HG03139 (cell line): ENCODE measurements around the gene SLC25A18.
"Not testable (repeated sequence)": the region's sequence is repeated elsewhere in the genome, so short reads cannot be mapped to it uniquely, and the experiment has no call there.

ENCODE experiments used
- ATAC-seq: cut with Tn5 transposase; IDR thresholded peaks from one replicate; pipeline ENCODE4 v1.9.1; 2021; ENCODE audit not compliant: unreplicated experiment

Gene SLC25A18, protein sequence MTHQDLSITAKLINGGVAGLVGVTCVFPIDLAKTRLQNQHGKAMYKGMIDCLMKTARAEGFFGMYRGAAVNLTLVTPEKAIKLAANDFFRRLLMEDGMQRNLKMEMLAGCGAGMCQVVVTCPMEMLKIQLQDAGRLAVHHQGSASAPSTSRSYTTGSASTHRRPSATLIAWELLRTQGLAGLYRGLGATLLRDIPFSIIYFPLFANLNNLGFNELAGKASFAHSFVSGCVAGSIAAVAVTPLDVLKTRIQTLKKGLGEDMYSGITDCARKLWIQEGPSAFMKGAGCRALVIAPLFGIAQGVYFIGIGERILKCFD

DNA sequence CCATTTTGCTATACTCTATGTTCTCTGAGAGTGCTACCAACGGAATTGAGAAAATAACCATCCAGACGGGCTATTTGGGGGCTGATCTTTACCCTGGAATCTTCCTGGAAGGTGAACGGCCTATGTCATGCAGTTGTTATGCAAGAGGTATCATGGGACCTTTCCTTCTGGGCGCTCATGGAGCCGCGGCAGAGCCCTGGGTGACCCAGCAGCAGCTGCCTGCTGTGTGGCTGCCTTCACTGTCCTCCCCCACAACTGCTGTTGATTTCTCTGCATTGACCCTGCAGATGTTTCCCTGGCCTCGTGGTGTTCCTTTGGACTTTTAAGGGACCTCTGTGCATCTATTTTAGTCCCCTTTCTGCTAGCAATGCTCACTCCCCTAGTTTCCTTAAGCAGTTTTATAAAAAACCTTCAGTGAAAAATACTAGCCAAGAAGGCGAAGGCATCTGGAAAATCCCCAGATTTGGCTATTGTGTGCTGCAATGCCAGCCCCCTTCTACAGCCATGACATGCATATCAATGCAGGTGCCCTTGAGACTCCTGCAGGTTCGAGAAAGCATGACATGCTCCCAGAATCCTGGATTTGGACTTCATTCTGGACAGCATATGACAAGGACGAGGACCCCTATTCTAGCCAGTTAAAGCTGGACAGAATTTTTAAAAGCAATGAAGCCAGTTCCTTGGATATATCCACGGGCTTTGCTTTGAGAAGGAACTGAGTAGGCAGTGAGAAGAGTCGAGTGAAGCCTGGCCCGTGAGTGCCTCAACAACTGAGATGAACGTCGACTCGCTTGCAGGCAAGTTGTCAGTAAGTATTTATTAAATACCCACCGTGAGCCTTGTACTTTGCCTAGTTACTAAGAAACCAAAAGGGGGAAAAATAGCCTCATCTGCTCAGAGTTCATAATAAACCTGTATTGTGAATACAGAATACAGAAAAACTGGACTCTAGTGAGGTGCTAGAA lies at the start of gene SLC25A18:
TSS of gene SLC25A18 (plus strand) at position 593 of the 965 bp plus-strand sequence. CDS start 16,447 bp downstream, outside the sequence.
- no peak for ATAC-seq

DNA sequence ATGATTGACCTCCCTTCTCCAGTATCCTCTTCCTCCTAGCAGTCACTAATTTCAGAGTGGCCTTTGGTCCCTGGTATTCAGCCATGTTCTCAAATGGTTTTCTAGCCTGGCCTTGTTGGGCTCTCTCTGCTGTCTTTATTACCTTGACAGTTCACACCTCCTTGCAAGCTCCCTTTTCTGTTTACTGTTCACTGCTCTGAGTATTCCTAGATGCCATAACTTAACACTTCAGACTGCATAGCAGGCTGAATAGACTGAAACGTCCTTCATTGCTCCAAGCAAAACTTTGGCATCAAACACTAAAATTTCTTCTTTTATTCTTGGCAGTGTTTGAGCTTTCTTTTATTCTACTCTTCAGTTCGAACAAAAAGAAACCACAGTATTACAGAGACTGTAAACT lies 49.7 kb upstream of the SLC25A18 start:
- ATAC-seq = no peak

GRCh38 chr22:17514084-17514483 lies 49.2 kb upstream of the SLC25A18 start:
- no peak for ATAC-seq

DNA sequence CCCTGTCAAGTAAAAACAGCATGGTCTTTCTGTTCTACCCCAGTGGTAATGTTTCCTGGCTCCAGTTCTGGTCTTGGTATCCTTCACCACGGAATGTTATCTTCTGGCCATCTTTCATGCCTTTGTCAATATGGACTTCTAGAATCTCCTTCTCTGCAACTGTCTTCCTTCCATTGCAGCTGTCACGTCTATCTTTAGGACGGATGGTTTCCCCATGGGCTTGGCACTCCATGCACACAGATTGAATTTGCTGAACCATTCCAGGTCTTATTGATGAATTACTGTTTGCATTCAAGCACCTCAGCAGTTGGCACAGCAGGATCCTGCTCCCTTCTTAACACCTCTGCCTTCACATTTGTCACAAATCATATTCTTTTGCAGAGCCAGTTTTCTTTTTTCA lies 44.9 kb upstream of the SLC25A18 start:
- ATAC-seq = no peak

DNA sequence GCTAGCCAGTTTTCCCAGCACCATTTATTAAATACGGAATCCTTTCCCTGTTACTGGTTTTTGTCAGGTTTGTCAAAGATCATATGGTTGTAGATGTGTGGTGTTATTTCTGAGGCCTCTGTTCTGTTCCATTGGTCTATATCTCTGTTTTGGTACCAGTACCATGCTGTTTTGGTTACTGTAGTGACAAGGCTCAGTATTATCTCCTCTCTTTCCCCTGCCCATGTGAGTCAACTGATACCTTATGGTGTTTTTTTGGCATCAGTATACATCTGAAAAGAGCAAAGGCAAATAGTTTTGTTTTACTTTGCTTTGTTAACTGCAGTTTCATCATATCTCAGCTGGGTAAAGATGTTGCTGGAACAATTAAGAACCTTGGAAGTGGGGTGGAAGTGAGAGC lies 41.3 kb upstream of the SLC25A18 start:
- ATAC-seq = not testable (repeated sequence)

- no peak for ATAC-seq
These were observed 39.4 kb upstream of the SLC25A18 start for GRCh38 chr22:17523925-17524324.

GRCh38 chr22:17536269-17536668 lies 27.0 kb upstream of the SLC25A18 start:
- ATAC-seq = no peak

- no peak for ATAC-seq
These were observed 26.1 kb upstream of the SLC25A18 start for GRCh38 chr22:17537155-17537554.

DNA sequence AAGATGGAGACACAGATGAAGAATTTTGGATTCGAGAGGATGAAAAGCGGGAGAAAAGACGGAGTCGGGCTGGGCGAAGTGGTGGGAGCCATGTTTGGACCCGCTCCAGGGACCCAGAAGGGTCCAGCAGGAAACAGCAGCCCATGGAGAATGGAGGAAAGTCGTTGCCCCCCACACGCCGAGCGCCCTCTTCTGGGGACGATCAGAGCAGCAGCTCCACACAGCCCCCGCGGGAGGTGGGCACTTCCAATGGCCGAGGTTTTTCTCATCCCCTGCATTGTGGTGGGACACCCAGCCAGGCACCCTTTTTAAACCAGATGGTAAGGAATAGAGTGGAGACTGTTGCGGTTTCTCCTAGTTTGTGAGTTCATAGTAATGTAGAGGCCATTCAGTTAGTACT lies 22.8 kb upstream of the SLC25A18 start:
- ATAC-seq = no peak

DNA sequence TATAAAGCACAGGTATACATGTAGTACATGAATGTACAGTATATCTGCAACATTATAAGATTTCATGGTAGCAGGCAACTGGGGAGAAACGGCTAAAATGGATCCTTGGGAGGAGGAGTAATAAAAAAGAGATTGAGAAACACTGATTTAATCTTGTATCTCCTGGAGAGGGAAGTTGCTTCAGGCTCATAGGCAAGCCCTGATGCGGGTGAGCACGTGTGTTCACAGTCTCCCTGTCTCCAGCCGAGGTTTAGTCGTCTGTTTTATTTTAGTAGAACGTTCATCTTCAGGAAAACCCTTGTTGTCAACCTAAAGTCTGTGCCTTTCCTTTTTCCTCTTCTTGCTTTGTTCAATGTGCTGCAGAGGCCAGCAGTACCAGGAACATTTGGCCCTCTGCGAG lies 21.8 kb upstream of the SLC25A18 start:
- no peak for ATAC-seq

DNA sequence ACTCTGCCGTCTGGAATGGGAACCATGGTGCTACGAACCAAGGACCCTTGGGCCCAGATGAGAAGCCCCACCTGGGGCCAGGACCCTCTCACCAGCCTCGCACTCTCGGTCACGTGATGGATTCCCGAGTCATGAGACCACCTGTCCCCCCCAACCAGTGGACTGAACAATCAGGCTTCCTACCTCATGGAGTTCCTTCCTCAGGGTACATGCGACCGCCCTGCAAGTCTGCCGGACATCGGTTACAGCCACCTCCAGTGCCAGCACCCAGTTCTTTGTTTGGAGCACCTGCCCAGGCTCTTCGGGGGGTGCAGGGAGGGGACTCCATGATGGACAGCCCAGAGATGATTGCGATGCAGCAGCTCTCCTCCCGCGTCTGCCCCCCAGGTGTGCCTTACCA lies 20.8 kb upstream of the SLC25A18 start:
- no peak for ATAC-seq

DNA sequence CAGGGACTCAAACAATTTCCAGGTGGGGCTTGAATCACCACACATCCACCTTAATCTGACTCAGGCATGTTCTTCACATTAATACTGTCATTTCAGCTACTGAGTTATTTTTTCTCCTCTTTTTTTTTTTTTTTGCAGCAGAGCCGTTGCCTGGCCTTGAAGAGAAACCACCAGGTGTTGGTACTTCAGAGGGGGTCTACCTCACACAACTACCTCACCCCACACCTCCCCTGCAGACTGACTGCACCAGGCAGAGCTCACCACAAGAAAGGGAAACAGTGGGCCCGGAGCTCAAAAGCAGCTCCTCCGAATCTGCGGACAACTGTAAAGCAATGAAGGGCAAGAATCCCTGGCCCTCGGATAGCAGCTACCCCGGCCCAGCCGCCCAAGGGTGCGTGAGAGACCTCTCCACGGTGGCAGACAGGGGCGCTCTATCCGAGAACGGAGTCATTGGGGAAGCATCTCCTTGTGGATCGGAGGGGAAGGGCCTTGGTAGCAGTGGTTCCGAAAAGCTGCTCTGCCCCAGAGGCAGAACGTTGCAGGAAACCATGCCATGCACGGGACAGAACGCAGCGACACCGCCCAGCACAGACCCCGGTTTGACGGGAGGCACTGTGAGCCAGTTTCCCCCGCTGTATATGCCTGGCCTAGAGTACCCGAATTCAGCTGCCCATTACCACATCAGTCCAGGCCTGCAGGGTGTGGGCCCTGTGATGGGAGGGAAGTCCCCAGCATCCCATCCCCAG lies 15.1 kb upstream of the SLC25A18 start:
- no peak for ATAC-seq

DNA sequence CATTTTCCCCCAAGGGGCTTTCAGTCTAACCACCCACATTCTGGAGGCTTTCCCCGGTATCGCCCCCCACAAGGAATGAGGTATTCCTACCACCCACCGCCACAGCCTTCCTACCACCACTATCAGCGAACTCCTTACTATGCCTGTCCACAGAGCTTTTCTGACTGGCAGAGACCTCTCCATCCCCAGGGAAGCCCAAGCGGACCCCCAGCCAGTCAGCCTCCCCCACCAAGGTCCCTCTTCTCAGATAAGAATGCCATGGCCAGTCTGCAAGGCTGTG lies 14.6 kb upstream of the SLC25A18 start:
- no peak for ATAC-seq

- no peak for ATAC-seq
These were observed 14.1 kb upstream of the SLC25A18 start for GRCh38 chr22:17549183-17549582.

DNA sequence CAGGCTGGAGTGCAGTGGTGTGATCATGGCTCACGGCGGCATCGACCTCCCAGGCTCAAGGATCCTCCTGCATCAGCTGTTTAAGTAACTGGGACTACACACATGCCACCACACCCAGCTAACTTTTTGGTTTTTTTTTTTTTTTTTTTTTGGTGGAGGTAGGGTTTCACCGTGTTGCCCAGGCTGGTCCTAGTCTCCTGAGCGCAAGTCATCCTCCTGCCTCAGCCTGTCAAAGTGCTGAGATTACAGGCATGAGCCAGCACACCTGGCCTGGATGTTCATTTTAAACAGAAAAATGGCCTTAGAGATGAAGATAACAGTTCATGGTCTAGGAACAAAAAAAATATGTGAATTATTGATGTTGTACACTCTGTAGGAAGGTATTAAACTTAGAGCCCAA lies 13.6 kb upstream of the SLC25A18 start:
- ATAC-seq = no peak

DNA sequence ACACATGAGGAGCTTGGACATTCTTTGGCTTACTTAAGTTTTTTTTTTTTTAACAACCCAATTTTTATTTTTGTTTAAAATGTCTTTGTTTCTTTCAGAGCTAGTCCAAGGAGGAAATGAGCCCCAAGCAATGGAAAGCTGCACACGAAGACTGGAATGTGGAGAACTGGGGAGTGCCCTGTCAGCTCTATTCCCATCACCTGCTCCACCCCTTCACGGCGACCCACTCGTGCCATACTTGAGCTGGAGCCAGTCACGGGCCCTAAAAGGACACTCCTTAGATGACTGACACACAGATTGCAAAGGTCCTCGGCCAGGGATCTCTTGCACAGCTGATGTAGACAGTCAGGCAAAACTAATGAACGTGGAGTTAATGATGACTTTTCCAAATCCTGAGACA lies 10.6 kb upstream of the SLC25A18 start:
- ATAC-seq = no peak

GRCh38 chr22:17554814-17555213 lies 8.5 kb upstream of the SLC25A18 start:
- no peak for ATAC-seq

DNA sequence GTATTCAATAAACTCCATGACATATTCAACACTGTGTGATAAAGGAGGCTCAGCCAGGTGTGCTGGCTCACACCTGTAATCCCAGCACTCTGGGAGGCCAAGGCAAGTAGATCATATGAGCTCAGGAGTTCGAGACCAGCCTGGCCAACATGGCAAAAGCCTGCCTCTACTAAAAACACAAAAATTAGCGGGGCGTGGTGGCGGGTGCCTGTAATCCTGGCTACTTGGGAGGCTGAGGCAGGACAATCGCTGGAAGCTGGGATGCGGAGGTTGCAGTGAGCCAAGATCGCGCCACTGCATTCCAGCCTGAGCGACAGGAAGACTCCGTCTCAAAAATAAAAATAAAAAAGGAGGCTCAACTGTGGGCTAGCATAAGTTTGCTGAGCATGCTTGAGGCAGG lies 4.1 kb upstream of the SLC25A18 start:
- ATAC-seq = no peak

GRCh38 chr22:17563936-17564391 lies 666 bp downstream of the SLC25A18 start:
- no peak for ATAC-seq

DNA sequence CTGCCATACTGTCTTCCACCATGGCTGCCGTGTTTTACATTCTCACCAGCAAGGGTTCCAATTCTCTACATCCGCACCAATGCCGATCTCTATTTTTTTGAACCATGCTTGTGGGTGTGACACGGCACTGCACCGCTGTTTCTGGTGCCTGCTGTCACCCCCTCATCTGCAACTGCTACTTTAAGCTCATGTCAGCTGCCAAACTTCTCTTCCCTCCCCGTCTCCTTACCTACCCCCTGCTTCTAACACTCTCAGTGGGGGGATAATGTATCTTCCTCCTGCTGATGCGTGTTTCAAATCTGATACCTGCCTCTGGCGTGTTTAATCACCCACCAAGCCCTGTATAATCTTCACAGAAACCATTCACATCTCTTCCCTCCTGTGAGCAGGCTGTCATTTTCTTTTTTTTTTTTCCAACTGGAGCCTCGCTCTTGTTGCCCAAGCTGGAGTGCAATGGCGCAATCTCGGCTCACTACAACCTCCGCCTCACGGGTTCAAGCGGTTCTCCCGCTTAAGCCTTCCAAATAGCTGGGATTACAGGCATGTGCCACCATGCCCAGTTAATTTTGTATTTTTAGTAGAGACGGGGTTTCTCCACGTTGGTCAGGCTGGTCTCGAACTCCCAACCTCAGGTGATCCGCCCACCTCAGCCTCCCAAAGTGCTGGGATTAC lies 2.9 kb downstream of the SLC25A18 start:
- not testable (repeated sequence) for ATAC-seq

DNA sequence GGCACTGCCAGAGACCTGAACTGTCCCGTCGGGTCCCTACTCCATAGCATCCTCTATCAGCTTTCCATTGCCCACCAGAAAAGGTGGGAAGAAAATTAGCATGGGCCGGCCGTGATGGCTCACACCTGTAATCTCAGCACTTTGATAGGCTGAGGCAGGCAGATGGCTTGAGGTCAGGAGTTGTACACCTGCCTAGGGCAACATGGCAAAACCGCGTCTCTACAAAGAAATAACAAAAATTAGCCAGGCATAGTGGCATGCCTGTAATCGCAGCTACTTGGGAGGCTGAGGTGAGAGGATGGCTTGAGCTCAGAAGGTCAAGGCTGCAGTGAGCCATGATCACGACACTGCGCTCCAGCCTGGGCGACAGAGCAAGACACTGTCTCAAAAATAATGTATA lies 3.5 kb downstream of the SLC25A18 start:
- no peak for ATAC-seq
